ENCODE measurements around the gene CPT1A.
A peak's percentile ranks its signal among the peaks of the same experiment; 100 is the strongest.

CPT1A gene

GRCh38 chr11:68798221-68798813, 43.4 kb downstream of the CPT1A start:
- peak; percentile 12 for DNase-seq (ENCODE audit: low read depth)

- no peak for DNase-seq (ENCODE audit: low read depth)
Measured at GRCh38 chr11:68796801-68797200, 44.9 kb downstream of the CPT1A start.

- no peak for DNase-seq (ENCODE audit: low read depth)
Measured at GRCh38 chr11:68792400-68792966, 49.2 kb downstream of the CPT1A start.

- no peak for DNase-seq (ENCODE audit: low read depth)
Measured at GRCh38 chr11:68784653-68785052, 57.1 kb downstream of the CPT1A start.

GRCh38 chr11:68783216-68783821, 58.4 kb downstream of the CPT1A start:
- DNase-seq (ENCODE audit: low read depth) = no peak

GRCh38 chr11:68782711-68783110, 59.0 kb downstream of the CPT1A start:
- DNase-seq (ENCODE audit: low read depth) = no peak

GRCh38 chr11:68780829-68781228, 60.9 kb downstream of the CPT1A start:
- no peak for DNase-seq (ENCODE audit: low read depth)

GRCh38 chr11:68778205-68778604, 63.5 kb downstream of the CPT1A start:
- DNase-seq (ENCODE audit: low read depth) = no peak

GRCh38 chr11:68776442-68777235, 65.1 kb downstream of the CPT1A start:
- no peak for DNase-seq (ENCODE audit: low read depth)

- DNase-seq (ENCODE audit: low read depth) = no peak
Measured at GRCh38 chr11:68775951-68776388, 65.7 kb downstream of the CPT1A start.

- DNase-seq (ENCODE audit: low read depth) = no peak
Measured at GRCh38 chr11:68774194-68774585, 67.5 kb downstream of the CPT1A start.

- DNase-seq (ENCODE audit: low read depth) = no peak
Measured at GRCh38 chr11:68773521-68774193, 68.1 kb downstream of the CPT1A start.

GRCh38 chr11:68772936-68773335, 68.8 kb downstream of the CPT1A start:
- no peak for DNase-seq (ENCODE audit: low read depth)

- no peak for DNase-seq (ENCODE audit: low read depth)
Measured at GRCh38 chr11:68770781-68771180, 70.9 kb downstream of the CPT1A start.

GRCh38 chr11:68767672-68768071, 74.0 kb downstream of the CPT1A start:
- DNase-seq (ENCODE audit: low read depth) = no peak

- no peak for DNase-seq (ENCODE audit: low read depth)
Measured at GRCh38 chr11:68766786-68767185, 74.9 kb downstream of the CPT1A start.

GRCh38 chr11:68764746-68765145, 77.0 kb downstream of the CPT1A start:
- DNase-seq (ENCODE audit: low read depth) = no peak

- no peak for DNase-seq (ENCODE audit: low read depth)
Measured at GRCh38 chr11:68763926-68764657, 77.6 kb downstream of the CPT1A start.

- DNase-seq (ENCODE audit: low read depth) = no peak
Measured at GRCh38 chr11:68763181-68763721, 78.5 kb downstream of the CPT1A start.

- DNase-seq (ENCODE audit: low read depth) = no peak
Measured at GRCh38 chr11:68762481-68762880, 79.2 kb downstream of the CPT1A start.

GRCh38 chr11:68761801-68762200, 79.9 kb downstream of the CPT1A start:
- DNase-seq (ENCODE audit: low read depth) = no peak

All from activated T-helper 1 cell treated with Interleukin-2 at 50 U/mL for 16 hours (primary cell).